Caki2 (cell line): ENCODE results near the gene ARHGAP33. TPM values are rescaled to one million over a fixed set of nuclear protein-coding genes. Genes with fewer than 3 reads are reported as not detected.
"Not testable (repeated sequence)": the region's sequence is repeated elsewhere in the genome, so short reads cannot be mapped to it uniquely, and the experiment has no call there.

Experiments
- DNase-seq: peaks from one replicate; pipeline ENCODE4 v3.0.0-alpha.2; 2015; ENCODE audit warnings: low read depth
- in situ Hi-C: cut with HindIII; loops from 2 replicates; pipeline ENCODE4 v1.10.0; 2016; ENCODE audit warnings: low sequenced_read_pairs, low pct_unique_long_range_greater_than_20kb, mixed read lengths
- total RNA-seq: library from RNA; depleted of rRNA; stranded (reverse); fragments of >200 nt; shearing (Covaris generic); gene quantifications from 2 replicates; pipeline ENCODE4 v1.2.3, GENCODE V29; 2014; ENCODE audit warnings: low replicate concordance

ARHGAP33 gene
- total RNA-seq, 1 experiment from 2014 or later: 3.5 TPM

GRCh38 chr19:35805526-35806102, 30.2 kb downstream of the ARHGAP33 start:
- in situ Hi-C loops: no loop called here
- DNase-seq: no peak

GRCh38 chr19:35806597-35806996, 31.2 kb downstream of the ARHGAP33 start:
- no peak for DNase-seq
- in situ Hi-C loops: no loop called here

- in situ Hi-C loops: no loop called here
- no peak for DNase-seq
Observed at GRCh38 chr19:35807633-35808032, 32.3 kb downstream of the ARHGAP33 start.

GRCh38 chr19:35811317-35812219, 36.2 kb downstream of the ARHGAP33 start:
- in situ Hi-C loops: no loop called here
- DNase-seq: no peak

- DNase-seq: no peak
- in situ Hi-C loops: no loop called here
Observed at GRCh38 chr19:35812220-35813042, 37.1 kb downstream of the ARHGAP33 start, which contains the start of gene PRODH2. TSS of gene PRODH2 (minus strand) at chr19:35812845. CDS start at chr19:35812805, 40 bp downstream.

GRCh38 chr19:35813043-35813890, 37.9 kb downstream of the ARHGAP33 start:
- DNase-seq: no peak
- in situ Hi-C loops: no loop called here

GRCh38 chr19:35816262-35816661, 40.9 kb downstream of the ARHGAP33 start:
- in situ Hi-C loops: no loop called here
- no peak for DNase-seq

- DNase-seq: no peak
- in situ Hi-C loops: no loop called here
Observed at GRCh38 chr19:35816846-35817245, 41.5 kb downstream of the ARHGAP33 start.

GRCh38 chr19:35818445-35818844, 43.1 kb downstream of the ARHGAP33 start:
- in situ Hi-C loops: no loop called here
- no peak for DNase-seq

GRCh38 chr19:35822579-35822978, 47.2 kb downstream of the ARHGAP33 start:
- DNase-seq: no peak
- in situ Hi-C loops: no loop called here

GRCh38 chr19:35824150-35824549, 48.8 kb downstream of the ARHGAP33 start:
- no peak for DNase-seq
- in situ Hi-C loops: no loop called here

- peak; percentile 50 for DNase-seq
- in situ Hi-C loops: no loop called here
Observed at GRCh38 chr19:35828692-35829301, 53.4 kb downstream of the ARHGAP33 start.

GRCh38 chr19:35830986-35831385, 55.6 kb downstream of the ARHGAP33 start:
- in situ Hi-C loops: no loop called here
- no peak for DNase-seq

- no peak for DNase-seq
- in situ Hi-C loops: no loop called here
Observed at GRCh38 chr19:35832054-35832453, 56.7 kb downstream of the ARHGAP33 start.

GRCh38 chr19:35833972-35834371, 58.6 kb downstream of the ARHGAP33 start:
- in situ Hi-C loops: no loop called here
- DNase-seq: no peak

GRCh38 chr19:35836096-35836495, 60.7 kb downstream of the ARHGAP33 start:
- in situ Hi-C loops, DNase-seq: not testable (repeated sequence)
